HG03575 (cell line): ENCODE measurements around the gene ZFP64.

ENCODE experiments used
- ATAC-seq: cut with Tn5 transposase; IDR thresholded peaks from one replicate; pipeline ENCODE4 v1.9.1; 2021; ENCODE audit not compliant: unreplicated experiment, insufficient number of reproducible peaks, low FRiP score; ENCODE audit errors: extremely low read depth

Gene ZFP64

GRCh38 chr20:52127309-52127708 is 64.3 kb downstream of the ZFP64 start:
- no peak for ATAC-seq

GRCh38 chr20:52124821-52125220 is 66.8 kb downstream of the ZFP64 start:
- no peak for ATAC-seq

- ATAC-seq: no peak
Measured at GRCh38 chr20:52118696-52119095, 72.9 kb downstream of the ZFP64 start.

DNA sequence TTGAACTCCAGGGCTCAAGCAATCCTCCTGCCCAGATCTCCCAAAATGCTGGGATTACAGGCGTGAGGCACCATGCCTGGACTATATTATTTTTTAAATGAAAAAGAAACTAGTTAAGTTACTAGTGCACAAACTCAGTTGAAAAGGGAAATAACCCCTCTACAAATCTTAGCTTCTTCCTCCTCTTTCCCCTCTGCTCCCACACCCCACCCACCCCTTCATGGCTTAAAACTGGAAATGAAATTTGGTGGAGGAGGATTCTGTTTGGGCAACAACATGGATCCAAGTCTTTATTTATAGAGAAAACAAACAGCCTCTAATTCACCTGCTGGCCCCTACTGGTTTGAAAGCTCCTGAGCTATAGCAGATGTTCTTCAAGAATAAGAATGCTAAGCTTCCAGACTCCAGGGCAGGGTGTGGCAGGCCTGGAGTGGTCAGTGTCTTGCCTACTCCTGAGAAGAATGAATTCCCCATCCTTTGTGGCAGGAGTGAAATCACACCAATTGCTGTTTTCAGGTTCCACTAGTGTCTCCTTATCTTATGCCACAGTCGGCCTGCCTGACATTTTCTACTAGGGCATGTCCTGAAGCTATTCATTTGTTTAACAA is 73.5 kb downstream of the ZFP64 start:
- ATAC-seq: no peak

- ATAC-seq: no peak
Measured at GRCh38 chr20:52110456-52110855, 81.1 kb downstream of the ZFP64 start.

- ATAC-seq: no peak
Measured at GRCh38 chr20:52105442-52106422, 85.8 kb downstream of the ZFP64 start.

GRCh38 chr20:52104546-52105441 is 86.8 kb downstream of the ZFP64 start:
- ATAC-seq: no peak

DNA sequence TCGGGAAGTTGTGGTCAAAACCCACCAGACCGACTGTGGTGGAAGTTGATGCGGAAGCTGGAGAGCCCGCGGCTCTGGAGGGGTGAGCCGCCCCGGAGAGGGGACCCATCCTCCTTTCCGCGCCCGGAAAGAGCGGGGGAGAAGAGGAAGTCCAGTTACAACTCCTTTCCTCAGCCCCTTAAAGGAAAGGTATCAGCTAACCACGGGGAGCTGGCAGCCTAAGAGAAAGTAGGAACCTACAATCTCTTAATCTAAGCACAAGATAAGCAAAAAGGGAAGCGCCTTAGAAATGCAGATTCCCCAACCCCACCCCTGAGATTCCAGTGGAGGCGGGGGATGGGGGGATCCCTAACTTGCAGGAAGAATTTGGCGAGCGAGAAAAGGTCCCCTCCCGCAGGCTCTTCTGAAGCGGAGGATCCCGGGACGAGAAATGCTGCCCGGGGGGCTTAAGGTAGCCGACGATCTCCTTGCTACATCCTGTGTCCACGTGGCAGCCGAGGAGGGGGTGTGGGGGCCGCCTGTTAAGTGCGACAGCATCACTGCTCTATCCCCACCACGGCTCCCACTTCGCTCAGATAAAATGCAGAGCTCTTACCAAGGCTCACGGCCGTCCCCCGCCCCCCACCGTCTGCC is 87.5 kb downstream of the ZFP64 start:
- no peak for ATAC-seq

DNA sequence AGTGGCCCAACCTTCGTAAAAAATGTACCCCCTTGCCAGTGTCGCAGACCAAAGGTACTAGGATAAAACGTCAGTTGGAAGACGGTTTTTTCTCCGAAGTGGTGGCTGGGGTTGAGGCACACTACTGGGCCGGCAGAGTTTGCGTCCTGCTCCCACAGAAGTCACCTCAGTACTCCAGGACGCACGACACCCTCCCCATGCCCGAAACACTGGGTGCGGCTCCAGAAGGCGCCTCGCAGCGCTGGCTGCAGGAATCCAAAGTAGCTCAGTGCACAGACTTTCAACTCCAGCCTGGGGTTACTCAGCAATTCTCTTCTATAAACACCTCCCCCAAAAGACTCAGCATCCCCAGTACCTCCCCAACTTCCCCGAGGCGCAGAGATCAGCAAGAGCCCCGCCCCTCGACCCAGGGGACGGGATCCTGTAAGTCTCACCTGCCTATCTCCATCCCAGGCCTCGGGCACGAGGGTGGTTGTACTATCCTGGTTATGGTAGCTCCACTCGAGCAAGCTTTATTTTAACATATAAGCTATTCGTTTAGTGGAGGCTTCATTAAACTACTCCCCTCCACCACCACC is 88.2 kb downstream of the ZFP64 start:
- ATAC-seq: no peak

GRCh38 chr20:52102559-52102958 is 89.0 kb downstream of the ZFP64 start:
- ATAC-seq: no peak

- ATAC-seq: no peak
Measured at GRCh38 chr20:52102126-52102525, 89.5 kb downstream of the ZFP64 start.
